ENCODE measurements around the gene LRRC8C.

LRRC8C gene

DNA sequence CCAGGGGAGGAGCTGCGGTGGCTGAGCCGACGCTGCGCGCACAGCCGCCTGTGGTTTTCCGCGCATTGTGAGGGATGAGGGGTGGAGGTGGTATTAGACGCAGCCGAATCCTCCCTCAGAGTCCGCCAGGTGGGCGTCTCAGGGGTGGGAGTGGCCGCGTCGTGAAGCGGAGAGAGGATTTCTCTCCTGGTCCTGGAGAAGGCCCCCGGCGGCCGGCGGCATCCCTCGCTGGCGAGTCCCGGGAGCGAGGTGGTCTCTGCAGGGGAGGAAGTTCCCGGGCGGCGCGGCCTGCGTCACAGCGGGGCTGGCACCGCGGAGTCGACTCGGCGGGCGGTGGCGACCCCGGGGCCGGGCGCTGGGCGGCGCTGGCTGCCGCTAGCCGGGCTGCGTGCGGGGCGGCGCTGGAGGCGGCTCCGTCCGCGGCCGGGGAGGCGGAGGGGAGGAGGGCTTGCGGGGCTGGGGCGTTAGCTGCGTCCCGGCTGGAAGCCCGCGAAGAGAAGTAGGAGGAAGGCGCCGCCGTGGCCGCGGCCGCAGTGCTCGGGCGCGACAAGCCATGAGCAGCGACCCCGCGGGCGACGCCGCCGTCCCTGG is at the start of gene LRRC8C:
Gene LRRC8C (plus strand): TSS at position 464 of the 591 bp plus-strand sequence. CDS start 53,354 bp downstream, outside the sequence.
- DNase-seq = peak; percentile 26

DNA sequence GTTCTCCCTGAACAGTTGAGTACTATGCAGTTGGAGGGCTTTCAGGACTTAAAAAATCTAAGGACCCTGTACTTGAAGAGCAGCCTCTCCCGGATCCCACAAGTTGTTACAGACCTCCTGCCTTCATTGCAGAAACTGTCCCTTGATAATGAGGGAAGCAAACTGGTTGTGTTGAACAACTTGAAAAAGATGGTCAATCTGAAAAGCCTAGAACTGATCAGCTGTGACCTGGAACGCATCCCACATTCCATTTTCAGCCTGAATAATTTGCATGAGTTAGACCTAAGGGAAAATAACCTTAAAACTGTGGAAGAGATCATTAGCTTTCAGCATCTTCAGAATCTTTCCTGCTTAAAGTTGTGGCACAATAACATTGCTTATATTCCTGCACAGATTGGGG is 48.7 kb upstream of the LRRC8C start:
- DNase-seq = no peak

- DNase-seq = no peak
Observed at GRCh38 chr1:89584781-89585180, 48.1 kb upstream of the LRRC8C start.

DNA sequence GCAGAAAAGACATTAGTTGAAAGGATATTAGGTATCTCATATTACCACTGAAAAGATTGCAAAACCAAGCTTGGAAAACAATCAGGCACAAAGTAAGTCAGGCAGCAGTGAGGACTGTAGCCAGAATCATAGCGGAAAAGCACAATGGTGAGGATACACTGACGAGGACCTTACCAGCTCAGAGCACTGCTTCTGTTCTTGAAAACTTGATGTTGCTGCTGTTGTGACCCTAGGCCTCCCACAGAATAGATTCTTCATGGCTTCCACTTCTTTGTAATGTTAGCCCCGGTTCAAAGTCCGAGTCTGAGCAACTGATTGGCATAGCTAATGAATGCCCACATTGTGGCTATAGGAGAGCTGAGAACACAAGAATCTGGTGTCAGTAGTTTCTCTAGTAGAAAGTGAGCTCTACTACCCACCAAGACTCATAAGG is 45.2 kb upstream of the LRRC8C start:
- no peak for DNase-seq

DNA sequence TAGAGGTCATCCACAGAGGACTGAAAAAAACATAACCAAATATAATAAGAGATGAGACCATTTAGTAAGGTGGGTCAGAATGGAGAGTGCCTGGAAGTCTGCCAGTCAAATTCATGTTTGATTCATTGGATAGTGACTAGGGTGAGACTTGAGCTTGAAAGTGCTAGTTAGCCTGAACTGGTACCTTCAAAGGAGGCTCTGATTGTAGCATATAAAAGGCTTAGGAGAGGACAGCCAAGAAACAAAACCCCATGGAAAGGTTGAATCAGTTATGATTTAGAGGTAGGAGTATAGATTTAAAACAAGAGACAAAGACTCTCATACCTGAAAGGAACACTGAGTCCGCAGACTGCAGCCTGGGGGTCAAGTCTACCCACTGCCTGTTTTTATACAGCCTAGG is 44.4 kb upstream of the LRRC8C start:
- DNase-seq = no peak

DNA sequence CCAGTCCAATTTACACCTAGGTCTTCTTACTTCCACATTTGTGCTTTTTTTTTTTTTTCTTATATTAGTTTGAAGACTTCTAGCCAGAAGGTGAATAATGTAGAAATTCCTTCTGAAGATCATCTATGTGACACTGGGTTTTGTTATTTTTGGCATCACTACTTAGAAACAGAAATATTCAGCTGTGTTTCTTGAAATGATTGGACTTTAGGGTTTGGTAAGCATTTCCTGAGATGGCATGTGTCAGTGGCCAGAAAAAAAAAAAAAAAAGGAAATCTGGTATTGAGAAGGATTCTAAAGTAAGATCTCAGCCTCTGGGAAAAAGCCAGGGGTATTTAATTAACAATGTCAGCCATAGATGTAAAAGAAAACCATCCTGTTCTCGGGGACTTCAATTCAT is 43.4 kb upstream of the LRRC8C start:
- DNase-seq = no peak

- DNase-seq = no peak
Observed at GRCh38 chr1:89590341-89591080, 42.4 kb upstream of the LRRC8C start.

- peak; percentile 63 for DNase-seq
Observed at GRCh38 chr1:89592861-89593302, 40.0 kb upstream of the LRRC8C start.

DNA sequence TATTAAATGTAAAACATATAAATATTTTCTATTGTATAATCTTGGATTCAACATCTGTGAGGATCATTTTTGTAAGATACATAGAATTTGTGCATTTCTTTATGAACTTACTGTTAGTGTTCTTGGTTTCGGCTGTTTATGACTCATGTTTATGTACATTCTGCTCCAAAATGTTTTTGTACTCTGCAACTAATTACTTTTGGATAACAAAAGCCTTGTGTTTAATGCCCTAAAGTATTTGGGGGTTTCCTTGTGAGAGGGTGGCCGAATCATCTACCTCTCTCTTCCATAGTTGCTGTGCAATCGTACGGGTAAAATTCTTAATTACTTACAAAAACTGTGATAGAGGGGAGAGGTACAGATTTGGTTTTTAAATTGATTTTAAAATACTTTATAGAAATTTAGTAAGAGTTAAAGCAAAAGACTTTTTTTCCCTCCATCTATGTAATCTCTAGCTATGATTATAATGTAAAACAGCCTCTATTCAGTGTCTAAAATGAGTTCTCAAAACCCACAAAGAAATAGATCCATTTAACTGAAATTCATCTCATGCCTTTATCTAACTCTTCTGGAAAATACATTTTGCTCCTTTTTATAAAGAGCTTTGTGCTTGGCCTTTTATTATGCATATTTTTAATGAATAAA is 38.7 kb upstream of the LRRC8C start:
- no peak for DNase-seq

- DNase-seq = no peak
Observed at GRCh38 chr1:89596698-89597097, 36.2 kb upstream of the LRRC8C start.

- DNase-seq = peak; percentile 39
Observed at GRCh38 chr1:89598450-89599331, 34.2 kb upstream of the LRRC8C start.

DNA sequence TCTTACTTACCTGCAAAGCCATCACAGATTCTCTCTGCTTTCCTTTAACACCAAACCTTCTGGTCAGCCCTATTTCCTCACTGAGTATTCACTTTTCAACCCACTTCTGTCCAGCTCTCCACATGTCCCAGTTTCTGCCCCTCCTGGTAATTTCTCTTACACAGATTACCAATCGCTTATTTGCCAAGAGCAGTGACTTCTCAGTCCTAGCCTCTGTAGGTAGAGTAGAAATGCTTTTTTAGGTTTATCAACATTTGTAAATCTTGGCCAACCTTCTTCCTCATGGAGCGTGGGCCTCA is 33.6 kb upstream of the LRRC8C start:
- DNase-seq = no peak

DNA sequence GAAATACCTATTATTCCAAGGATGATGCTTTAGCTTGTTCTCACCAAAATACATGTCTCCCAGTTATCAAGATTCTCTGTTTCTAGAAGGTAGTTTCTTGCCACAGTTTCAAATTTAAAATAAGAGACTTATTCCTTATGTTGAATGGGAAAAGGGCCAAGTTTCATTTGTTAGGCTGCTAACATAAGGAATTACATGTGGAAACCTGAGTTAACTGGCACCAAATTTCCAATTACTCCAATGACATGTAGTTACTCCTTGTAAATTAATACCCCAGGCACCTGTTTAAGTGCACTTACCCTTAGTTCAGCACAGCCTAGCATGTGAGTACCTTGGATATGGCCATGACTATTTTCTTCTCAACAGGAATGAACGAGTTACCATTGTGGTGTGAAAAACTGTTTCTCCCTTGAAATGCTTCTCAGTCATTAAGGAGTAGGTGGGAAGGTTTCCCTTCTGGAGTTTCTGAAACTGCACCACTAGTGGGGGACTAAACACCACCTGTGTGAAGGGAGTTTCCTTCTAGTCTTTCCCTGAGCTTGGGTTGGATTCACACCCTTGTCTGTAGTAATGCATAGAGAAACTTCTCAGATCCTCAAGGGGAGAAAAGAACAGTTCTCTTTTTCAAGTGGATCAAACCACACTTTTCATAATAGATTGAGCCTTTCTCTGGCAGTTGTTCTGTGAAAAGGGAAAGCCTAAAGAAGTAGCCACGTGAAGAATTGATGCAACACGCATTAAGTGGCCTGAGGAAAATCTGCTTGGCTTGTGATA is 32.3 kb upstream of the LRRC8C start:
- no peak for DNase-seq

DNA sequence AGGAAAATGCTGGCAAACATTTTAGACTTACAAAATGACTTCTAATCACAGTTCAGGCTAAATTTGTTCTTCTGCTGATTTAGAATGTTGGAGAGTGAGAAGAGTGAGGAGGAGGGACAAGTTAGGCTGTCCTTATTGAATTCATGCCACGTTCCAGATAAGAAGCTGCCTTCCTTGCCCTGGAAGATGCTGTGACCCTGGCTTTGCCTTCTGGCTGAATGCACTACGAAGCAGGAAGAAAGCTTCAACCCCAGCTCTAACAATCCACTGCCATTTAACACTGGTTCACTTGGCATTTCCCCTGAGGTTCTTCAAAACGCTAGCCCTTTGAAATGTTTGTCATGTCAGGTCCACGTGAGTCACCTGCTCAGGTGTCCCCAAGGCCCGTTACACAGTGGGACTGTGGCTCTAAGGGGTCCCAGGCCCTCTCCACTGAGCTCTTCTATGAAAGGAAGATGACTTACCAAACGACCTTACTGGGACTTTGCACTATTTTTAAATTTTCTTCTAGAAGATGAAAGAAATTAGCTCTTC is 30.0 kb upstream of the LRRC8C start:
- DNase-seq = no peak

DNA sequence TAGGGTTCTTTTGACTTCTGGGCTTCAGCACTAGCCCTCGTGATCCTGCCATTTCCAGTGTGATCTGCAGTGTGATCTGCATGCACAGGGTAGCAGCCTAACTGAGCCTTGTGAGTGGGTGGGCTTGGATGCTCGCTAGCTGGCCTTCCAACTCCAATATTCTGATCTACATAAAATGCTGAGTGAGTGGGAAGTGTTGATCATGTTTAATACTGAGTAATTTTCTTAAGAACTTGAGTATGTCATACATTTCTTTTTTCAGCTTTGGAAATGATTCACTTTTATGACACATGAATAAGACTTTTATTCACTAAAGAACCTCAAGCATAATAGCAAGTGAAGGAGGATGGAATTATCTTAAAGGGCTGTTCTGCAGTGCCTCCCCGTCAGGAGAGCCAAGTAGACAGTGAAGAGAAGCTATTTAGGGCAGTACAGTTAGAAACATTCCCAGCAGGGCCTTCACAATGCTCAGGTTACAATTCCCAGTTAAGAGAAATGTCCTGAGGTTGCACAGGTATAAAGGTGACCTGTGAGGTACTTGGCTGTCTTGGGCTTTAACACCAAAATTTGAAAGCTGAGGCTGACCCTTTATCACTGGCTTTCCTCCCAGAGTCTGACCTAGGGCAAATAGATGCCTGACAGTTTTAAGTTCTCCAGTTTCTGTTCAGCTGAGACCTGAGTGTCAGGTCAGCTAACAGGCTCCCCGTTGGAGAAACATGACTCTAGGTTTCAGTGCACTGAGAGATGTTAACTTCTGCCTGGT is 29.1 kb upstream of the LRRC8C start:
- no peak for DNase-seq

DNA sequence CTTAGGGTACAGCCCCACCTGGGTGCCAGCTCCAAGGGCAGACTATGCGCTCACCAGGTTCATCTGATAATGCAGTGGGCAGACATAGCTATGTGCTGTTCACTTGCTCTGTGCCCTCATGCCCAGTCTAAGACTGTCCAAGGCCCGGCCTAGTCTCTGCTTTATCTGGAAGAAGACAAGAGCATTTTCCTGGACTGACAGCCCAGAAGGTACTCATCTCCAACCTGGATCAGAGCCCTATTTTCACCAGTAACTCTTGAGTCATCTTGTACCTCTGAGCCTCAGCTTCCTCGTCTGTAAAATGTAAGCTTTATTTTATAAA is 28.5 kb upstream of the LRRC8C start:
- no peak for DNase-seq

DNA sequence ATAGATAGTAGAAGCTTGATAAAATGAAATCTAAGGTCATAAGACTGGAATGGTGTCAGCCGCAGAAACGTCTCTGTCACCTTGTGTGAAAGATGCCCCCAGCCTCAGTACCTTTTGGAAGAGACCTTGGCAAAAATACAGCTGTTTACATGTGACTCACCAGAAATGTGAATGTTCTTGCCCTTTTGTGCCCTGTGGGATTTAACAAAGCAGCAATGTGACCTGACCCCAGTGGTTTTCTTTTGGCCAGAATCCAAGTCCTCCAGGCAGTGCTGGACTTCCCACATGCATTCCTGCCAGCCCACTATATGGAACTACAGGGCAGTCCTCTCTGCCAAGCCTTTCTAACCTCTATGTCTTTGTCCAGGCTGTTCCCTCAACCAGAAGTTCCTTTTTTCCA is 27.2 kb upstream of the LRRC8C start:
- no peak for DNase-seq

- no peak for DNase-seq
Observed at GRCh38 chr1:89606227-89606980, 26.5 kb upstream of the LRRC8C start.

DNA sequence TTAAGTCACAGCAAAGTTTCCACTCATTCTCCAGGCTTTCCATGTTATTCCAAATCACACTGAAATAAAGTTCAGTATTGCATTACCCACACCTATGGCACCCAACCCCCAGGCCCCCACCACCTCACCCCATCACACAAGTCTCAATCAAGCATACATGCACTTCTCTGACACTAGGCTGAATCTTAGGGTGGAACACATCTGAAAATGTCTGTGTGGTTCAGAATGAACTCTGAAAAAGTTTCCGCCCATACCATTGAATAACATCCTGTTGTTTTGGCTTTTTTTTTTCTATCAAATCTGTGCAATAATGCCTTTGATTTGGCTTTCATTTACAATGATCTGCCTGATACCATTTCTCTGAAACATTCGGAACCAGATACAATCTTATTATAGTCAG is 25.8 kb upstream of the LRRC8C start:
- no peak for DNase-seq

- no peak for DNase-seq
Observed at GRCh38 chr1:89607586-89608318, 25.2 kb upstream of the LRRC8C start.
